Medulla oblongata (tissue), 1 donor: ENCODE results near the gene UCP2.

ENCODE experiments used
- DNase-seq: peaks from one replicate; pipeline ENCODE4 v3.0.0-alpha.2; 2015; ENCODE audit errors: extremely low spot score

The UCP2 gene

GRCh38 chr11:74009675-74010305, 27.1 kb upstream of the UCP2 start:
- DNase-seq: no peak

DNA sequence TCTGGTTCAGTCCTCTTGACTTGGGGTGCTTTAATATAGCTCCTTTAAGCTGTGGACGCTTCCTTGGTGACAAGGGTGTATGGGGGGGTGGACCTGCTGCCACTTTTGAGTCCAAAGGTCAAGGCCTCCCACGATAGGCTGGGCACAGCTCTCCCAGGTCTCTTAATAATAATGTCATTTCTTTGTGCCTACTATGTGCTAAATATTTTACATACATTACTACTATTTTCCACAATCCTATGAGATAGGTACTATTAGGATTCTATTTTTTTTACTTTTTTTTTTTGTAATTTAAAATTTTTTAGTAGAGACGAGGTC, 26.5 kb upstream of the UCP2 start:
- DNase-seq: no peak

GRCh38 chr11:74008373-74009229, 26.0 kb upstream of the UCP2 start, which contains the start of gene UCP3:
TSS of gene UCP3 (minus strand) at chr11:74009085. CDS start at chr11:74007042, 2,043 bp downstream.
- no peak for DNase-seq

GRCh38 chr11:74007691-74008372, 25.2 kb upstream of the UCP2 start:
- DNase-seq: no peak

- DNase-seq: no peak
Observed at GRCh38 chr11:74006743-74007304, 24.2 kb upstream of the UCP2 start.

DNA sequence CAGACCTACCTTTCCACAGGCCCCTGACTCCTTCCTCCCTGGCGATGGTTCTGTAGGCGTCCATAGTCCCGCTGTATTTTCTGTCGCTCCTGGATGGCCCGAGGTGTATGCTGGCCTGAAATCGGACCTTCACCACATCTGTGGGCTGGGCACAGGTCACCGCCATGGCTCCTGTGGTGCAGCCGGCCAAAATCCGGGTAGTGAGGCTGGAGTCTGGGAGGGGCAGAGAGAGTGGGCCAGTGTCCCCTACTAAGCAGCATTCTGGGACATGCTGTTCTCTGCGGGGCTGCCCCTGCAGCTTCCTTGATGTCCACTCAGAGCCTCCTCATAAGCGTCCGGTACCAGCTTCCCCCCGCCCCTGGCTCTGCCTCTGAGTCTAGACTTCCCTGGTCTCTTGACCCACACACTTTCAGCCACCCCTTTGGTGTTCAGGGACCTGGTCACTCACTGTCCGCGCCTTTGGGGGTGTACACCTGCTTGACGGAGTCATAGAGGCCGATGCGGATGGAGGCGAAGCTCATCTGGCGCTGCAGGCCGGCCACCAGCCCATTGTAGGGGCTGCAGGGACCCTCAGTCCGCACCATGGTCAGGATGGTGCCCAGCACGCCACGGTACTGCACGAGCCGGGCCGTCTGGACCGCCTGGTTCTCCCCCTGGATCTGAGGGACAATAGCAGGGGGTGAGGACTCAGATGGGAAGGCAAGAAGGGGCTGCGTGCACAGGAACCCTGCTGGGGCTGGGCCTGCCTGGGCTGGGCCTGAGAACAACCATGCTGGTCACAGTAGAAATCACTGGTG, 23.3 kb upstream of the UCP2 start:
- no peak for DNase-seq

GRCh38 chr11:74004759-74005615, 22.3 kb upstream of the UCP2 start:
- no peak for DNase-seq

- no peak for DNase-seq
Observed at GRCh38 chr11:74004046-74004695, 21.5 kb upstream of the UCP2 start.

DNA sequence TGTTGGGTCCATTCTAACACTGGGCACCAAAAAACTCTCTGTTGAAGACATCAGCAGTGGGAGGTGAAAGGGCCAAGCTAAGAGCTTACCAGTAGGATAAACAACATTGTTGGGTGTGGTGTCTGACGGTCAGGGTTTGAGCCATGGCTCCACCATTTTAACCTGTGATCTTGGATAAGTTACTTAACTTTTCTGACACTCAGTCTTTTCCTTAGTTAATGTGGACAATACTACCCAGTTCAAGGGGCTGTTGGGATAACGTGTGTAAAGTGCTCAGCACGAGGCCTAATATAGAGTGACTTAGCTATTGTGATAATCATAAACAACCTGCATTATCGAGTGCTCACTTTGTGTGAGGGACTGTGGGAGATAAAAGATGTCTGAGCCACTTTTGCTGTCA, 20.2 kb upstream of the UCP2 start:
- no peak for DNase-seq

- no peak for DNase-seq
Observed at GRCh38 chr11:74001822-74002286, 19.2 kb upstream of the UCP2 start.

DNA sequence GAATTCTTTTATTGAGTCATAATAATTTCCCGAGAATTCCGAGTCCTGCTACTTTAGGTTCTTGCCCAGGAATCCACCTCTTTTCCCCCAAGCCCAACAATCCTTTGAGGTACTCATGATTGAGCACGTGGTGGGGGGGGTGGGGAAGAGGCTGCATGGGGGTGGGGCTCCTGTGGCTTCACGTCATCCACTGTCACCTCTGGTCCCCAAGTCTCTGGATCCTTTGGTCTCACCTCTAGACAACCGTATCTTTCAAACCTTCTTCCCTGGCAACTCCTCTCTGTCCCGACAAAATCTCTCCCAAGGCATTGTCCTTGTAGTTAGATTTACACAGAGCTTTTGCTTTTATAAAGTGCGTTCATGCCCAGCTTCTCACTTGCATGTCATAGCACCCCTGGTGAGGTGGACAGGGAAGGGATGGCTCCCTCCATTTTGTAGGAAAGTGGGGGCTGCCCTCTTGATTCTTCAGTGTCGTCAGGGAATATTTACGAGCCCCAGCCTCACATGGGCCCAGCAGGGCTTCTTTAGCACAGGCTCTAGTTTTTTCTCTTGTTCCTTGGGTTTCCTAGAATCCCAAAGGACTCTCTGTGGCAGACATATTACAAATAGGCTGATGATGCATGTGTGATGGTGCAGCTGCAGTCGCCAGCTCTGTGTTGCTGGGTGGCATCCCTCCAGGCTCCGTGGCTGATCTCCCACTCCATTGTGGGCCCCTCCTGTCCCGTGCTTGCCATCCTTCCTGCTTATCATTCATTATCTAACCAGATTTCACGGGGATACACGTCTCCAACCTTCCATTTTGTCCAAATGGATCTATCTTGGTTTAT, 17.9 kb upstream of the UCP2 start:
- DNase-seq: no peak

DNA sequence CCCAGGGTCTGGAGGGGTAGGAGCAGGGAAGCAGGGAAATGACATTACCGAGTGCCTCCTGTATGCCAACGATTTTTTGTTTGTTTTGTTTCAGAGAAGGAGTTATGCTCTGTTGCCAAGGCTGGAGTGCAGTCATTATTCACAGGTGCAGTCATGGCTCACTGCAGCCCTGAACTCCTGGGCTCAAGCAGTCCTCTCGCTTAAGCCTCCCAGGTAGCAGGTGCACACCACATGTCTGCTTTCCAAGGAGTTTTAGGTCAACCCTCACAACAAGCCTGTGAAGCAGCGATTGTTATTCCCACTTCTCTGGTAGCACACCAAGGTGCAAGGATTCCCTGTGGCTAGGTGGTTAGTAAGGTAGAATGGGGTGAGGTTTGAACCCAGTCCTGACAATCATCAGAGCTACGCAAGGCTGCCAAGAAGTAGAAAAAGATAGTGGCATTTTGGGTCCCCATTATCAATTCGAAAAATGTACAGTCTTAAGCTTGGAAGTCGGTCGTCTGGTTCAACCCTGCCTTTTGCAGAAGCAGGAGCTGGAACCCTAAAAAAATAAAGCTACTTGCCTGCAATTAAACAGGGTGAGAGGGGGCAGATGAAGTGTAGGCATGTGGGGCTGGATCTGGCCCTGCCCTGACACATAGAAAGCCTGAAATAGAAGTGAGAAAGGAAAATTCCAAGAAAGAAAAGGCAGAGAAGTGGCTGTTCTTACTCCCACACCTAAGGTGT, 17.1 kb upstream of the UCP2 start:
- DNase-seq: no peak

GRCh38 chr11:73998846-73999575, 16.4 kb upstream of the UCP2 start:
- DNase-seq: no peak

- DNase-seq: no peak
Observed at GRCh38 chr11:73997120-73997770, 14.6 kb upstream of the UCP2 start.

- DNase-seq: no peak
Observed at GRCh38 chr11:73996161-73996747, 13.6 kb upstream of the UCP2 start.

DNA sequence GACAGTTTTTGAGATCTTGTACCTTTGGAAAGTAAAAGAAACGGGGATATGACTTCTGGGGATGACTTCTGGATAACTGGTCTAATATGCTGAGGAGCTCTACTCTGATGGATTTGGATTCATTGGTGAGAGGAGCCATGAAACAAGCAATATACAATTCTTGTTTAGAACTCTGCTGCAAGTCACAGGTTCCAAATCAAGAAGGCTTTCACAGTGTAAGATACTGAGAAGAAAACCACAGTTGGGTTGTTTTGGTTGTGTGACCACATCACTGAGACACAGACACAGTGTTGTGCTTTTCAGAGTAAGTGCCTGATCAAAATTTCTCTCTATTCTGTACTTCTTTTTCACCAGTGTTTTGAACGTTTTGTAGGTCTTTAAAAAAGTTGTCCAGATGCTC, 13.1 kb upstream of the UCP2 start:
- DNase-seq: no peak

DNA sequence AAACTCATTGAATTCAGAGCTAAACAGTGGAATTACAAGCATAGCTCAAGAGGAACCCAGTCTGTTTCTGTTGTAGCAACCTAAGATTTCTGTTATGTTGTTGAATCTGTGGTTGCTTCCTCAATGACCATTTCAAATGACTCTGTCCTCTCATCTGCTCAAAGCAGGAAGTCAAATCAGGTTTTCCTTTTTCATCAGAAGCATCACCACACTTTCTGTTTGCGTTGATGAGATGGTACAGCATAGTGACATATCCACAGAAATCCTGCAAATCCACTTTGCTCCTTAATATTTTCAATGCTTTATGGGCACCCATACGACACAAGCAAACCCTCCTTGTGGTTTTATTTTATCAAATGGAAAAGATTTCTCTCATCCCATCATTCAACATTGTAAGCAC, 12.6 kb upstream of the UCP2 start:
- DNase-seq: peak; percentile 55
